ENCODE results near the gene MIOS.
A peak's percentile ranks its signal among the peaks of the same experiment; 100 is the strongest.
"Not testable (repeated sequence)": the region's sequence is repeated elsewhere in the genome, so short reads cannot be mapped to it uniquely, and the experiment has no call there.

MIOS gene

GRCh38 chr7:7554649-7555575, 11.8 kb upstream of the MIOS start:
- DNase-seq = no peak

- no peak for DNase-seq
Measured at GRCh38 chr7:7556852-7557251, 9.8 kb upstream of the MIOS start.

GRCh38 chr7:7557252-7557651, 9.4 kb upstream of the MIOS start:
- DNase-seq = no peak

GRCh38 chr7:7561591-7561990, 5.1 kb upstream of the MIOS start:
- not testable (repeated sequence) for DNase-seq

GRCh38 chr7:7562736-7563135, 3.9 kb upstream of the MIOS start:
- no peak for DNase-seq

GRCh38 chr7:7563269-7563668, 3.4 kb upstream of the MIOS start:
- no peak for DNase-seq

GRCh38 chr7:7563813-7564212, 2.9 kb upstream of the MIOS start:
- DNase-seq = no peak

- DNase-seq = peak; percentile 63
Measured at GRCh38 chr7:7564323-7564780, 2.3 kb upstream of the MIOS start.

GRCh38 chr7:7565018-7565680, 1.5 kb upstream of the MIOS start:
- peak; percentile 34 for DNase-seq

- no peak for DNase-seq
Measured at GRCh38 chr7:7565746-7566650, 686 bp upstream of the MIOS start.

GRCh38 chr7:7567898-7568531, 1.3 kb downstream of the MIOS start:
- no peak for DNase-seq

GRCh38 chr7:7568553-7568952, 1.9 kb downstream of the MIOS start:
- DNase-seq = no peak

GRCh38 chr7:7569081-7569527, 2.4 kb downstream of the MIOS start:
- DNase-seq = peak; percentile 76

- no peak for DNase-seq
Measured at GRCh38 chr7:7569615-7570014, 2.9 kb downstream of the MIOS start.

GRCh38 chr7:7570584-7570983, 3.9 kb downstream of the MIOS start:
- no peak for DNase-seq

GRCh38 chr7:7573701-7574100, 7.0 kb downstream of the MIOS start:
- DNase-seq = no peak

- peak; percentile 34 for DNase-seq
Measured at GRCh38 chr7:7576344-7576743, 9.7 kb downstream of the MIOS start.

GRCh38 chr7:7577888-7578287, 11.2 kb downstream of the MIOS start:
- DNase-seq = peak; percentile 94

GRCh38 chr7:7579638-7580037, 13.0 kb downstream of the MIOS start:
- DNase-seq = no peak

GRCh38 chr7:7581531-7582179, 15.0 kb downstream of the MIOS start:
- no peak for DNase-seq

GRCh38 chr7:7582596-7582995, 15.9 kb downstream of the MIOS start:
- DNase-seq = no peak

- DNase-seq = no peak
Measured at GRCh38 chr7:7583731-7584130, 17.0 kb downstream of the MIOS start.
